ENCODE measurements around the gene ANKRD50.

- TF ChIP-seq EZH2phosphoT487 (IDR thresholded peaks at IDR 0.05; ENCODE audit: borderline replicate concordance) (no peak), CTCF (conservative IDR thresholded peaks at IDR 0.05; ENCODE audit: low read length) (no peak)
These were observed 15.1 kb downstream of the ANKRD50 start for GRCh38 chr4:124697441-124697840.
